Amniotic stem cell (primary cell): ENCODE measurements around the gene ZMPSTE24.

ENCODE experiments used
- DNase-seq: peaks from one replicate; lab custom pipeline; 2025; lab: John Stamatoyannopoulos, UW

The ZMPSTE24 gene

DNA sequence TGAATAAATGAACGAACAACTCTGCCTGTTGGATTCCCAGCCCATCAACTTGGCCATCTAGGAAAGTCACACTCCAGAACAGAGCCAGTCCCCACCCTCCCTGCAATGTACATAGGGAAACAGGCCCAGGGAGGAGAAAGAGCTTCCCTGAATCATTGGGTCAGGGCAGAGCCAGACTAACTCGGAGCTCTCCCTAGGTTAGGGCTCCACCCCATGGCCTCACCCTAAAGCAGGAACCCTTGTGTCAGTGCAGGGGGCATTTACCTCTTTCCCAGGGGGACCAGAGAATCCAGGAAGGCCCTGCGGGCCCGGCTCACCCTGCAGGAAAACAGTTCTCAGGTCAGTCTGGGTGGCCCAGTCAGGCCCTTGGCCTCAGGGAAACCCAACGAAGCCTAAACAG lies 47.4 kb downstream of the ZMPSTE24 start:
- no peak for DNase-seq

DNA sequence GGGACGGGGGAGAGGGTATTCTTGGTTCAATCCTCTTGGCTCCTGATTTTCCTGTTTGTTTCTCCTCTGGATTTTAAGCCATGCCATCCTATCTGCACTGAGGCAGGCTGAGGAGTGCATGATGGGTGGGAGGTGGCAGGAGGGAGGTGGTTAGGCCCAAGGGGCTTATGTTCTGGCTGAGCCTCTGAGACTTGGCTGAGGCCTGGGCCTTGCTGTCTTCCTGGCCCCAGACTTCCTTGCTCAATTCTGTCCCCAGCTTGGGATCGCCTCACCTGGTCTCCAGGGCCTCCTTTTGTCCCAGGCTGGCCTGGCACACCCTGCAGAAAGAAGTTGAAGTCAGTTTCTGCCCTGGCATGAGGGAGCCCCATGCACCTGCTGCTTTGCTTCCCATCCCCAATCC lies 47.8 kb downstream of the ZMPSTE24 start:
- DNase-seq = no peak

DNA sequence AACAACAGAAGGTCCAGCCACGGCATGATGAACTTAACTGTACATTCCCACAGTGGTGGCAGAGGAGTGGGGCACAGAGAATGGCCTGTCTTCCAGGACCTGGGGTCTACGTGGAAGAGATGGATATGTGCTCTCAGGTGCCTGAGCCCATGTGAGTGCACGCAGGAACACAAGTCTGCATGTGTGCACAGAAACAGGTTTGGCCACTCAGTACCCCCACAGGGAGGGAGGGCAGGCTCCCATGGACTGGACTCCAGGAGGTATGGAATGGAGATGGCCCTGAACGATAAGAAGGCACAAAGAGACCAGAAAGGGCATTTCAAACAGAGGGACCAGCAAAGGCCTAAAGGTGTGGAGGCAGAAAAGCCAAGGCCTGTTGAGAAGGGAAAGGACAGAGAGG lies 48.3 kb downstream of the ZMPSTE24 start:
- no peak for DNase-seq

DNA sequence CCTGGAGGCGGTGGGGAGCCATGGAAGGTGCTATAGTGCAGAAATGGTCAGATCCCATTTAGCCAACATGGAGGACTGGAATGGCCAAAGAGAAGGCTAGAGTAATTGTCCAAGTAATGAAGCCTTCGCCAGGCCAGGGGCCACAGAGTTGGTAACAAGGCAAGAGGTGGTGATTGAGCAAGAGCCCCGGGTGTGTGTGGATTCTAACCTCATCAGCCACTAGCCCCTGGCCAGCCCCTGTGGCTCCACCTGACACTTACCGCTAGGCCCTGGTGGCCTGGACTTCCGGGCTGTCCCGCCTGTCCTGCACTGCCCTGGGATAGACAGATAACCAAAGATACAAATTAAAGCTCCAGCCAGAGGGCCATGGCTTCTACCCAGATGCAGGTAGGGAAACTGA lies 49.1 kb downstream of the ZMPSTE24 start:
- no peak for DNase-seq

DNA sequence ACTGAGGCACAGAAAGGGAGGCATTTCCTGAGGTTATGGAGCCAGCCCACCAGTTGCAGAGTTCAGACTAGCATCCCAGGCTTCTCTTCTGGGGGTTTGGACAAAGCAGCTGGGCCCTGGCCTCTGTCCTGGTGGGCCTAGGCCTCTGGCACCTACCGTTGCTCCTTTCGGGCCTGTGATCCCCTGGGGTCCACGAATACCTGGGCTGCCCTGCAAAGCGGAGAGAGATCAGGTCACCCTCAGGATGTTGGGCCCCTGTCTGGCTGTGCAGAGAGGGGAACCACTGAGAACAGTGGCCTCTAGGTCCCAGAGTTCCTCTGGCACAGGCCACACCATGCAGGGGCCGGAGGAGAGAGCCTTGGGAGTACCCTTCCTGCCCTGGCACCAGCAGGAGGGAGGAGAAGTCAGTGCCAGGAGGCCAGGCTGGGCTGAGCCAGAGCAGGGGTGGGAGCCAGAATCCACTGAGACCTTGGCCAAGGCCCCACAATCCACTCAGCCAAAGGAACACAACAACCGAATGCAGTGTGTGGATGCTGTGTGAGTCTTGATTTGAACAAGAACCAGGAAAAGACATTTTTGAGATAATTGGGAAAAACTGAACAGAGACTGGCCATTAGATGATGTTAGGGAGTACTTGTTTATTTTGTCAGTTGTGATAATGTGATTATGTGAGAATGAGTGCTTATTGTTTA lies 50.1 kb downstream of the ZMPSTE24 start:
- DNase-seq = no peak

DNA sequence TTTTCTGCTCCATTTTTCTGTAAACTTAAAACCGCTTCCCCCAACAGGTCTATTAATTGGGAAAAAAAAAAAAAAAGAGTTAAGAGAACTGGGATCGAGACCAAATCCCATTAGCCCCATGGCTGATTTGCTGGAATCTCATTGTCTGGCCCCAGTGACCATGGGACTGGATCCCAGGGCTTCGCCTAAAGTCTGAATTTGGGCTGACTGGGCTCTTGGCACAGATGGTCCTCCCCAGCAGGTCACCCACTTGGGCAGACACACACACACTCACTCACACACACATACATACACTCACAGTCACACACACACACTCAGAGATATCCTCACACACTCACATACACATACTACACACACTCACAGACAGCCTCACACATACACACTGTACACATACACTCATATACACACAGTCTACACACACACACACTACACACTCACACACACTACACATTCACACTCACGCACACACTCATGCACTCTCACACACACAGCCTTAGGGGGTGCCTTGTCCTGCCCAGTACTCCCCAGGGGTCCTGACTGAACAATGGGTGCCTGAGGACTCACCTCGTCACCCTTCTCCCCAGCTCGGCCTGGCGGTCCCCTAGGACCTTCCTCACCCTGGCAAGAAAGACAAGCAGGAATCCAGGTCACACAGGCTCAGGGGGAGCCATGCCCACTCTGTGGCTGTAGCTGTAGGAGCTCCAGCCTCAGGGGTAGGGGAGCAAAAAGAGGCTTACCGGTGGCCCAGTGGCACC lies 51.5 kb downstream of the ZMPSTE24 start:
- no peak for DNase-seq

DNA sequence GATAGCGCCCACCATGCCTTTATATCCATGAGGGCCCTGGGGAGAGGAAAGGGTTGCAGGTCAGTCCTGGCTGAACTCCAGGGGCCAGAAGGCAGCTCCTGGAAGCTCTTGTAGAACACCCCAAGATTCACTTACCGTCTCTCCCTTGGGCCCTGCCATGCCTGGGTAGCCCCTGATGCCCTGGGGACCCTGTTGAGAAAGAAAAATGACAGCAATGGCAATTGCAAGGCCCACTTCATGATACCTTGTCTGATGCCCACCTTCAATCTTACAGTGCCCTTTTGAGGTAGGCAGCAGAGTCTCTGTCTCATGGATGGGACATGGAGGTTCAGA lies 52.1 kb downstream of the ZMPSTE24 start:
- DNase-seq = no peak

DNA sequence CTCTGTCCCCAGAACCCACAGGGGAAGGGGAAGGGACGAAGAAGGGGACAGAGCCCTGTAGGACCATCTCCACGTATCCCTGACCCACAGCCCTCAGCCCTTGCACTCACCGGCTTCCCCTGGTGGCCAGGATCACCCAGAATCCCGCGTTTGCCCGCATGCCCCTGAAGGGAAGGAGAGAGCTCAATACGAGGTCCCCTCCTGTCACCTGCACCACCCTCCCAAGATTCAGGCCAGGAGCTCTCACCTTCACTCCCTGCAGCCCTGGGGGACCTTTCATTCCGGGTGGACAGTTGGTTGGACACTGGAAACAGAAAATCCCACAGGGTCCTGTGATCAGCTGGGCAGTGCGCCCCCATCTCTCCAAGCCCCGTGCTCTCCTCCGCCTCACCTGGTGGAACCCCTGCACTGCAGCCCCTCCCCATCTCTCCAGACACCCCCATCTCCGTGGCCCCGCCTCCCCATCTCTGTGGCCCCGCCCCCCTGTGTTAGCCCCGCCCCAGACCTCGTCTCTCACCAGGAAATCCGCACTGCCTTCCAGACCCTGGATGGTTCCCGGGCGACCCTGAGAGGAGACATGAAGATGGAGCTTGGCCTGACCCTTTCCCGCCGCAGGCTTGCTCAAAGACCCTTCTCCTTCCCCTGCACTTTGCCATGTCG lies 53.1 kb downstream of the ZMPSTE24 start:
- DNase-seq = no peak

DNA sequence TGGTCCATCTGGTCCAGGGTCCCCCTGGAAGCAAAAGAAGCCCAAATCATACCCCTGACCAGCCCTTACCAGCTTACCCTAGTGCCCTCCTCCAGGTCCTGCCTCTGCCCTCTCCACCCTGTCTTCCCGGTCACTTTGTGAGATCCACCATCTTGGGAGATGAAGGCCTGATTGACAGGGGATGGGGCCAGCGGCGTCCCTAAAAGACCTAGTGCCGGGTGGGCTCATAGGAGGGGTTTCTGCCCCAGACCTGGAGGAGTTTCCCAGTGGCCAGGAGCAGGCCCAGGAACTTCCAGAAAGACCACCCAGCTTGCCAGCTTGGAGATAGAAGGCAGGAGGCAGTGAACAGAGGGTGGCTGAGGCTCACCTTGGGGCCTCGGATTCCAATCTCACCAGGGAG lies 53.7 kb downstream of the ZMPSTE24 start:
- DNase-seq = no peak

DNA sequence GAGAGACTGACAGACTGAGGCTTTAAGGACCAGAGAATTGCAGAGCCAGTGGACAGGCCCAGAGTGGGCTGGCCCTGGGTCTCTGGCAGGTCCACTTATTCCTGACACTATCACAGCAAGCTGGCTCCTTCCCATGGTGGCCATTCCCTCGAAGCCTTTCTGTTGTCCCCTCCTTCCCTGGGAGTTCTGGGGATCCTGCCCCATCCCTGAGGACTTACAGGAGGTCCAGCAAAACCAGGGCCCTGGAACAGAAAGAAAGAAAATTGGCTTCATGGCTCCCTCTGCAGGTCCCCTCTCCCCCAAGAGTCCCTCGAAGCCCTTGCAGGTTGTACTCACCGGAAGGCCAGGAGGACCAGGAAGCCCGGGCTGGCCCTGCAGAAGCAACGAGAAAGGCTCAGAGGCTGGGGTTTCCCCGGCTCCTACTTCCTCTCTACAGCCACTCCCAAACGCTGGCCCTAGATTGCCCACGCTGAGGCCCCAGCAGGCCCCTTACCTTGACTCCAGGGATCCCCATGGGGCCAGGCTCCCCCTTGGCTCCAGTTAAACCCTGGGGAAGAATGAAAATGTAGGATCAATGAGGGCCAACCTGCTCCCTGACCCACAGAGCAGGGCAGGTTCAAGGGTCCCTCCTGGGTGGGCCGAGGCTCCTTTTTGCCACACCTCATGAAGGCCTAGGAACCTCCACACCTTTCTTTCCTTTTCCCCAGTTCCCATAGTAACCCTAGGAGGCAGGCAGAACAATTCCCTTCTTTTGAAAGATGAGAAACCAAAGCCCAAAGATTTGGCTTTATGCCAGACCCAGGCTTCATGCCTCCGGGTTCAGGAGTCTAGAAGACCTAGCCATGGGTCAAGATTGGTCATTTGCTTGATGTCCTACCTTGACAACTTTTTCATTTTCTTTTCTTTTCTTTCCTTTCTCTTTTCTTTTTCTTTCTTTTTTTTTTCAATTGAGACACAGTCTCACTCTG lies 54.5 kb downstream of the ZMPSTE24 start:
- DNase-seq = no peak

DNA sequence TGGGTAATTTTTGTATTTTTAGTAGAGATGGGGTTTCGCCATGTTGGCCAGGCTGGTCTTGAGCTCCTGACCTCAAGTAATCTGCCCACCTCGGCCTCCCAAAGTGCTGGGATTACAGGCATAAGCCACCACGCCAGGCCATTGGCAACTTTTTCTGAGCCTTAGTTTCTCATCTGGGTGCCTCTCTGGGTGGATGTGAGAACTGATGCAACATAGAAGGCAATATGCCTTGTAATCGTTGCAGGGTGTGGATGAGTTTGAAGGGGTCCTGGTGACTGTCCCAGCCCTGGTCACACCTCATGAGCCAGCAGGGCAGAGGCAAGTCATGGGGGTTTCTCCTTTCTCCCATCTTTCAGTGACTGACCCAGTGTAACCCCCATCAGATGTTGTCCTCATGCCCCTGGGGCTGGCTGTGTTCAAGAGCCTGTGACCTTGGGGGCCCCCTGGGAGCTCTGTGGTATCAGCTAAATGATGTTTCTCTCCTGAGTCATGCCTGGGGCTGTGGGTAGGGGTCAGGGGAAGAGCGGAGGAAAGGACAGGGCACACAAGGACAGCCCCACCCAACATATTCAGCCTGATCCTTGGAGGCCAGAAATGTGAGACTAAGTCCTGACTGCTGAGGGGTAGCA lies 55.4 kb downstream of the ZMPSTE24 start:
- no peak for DNase-seq

DNA sequence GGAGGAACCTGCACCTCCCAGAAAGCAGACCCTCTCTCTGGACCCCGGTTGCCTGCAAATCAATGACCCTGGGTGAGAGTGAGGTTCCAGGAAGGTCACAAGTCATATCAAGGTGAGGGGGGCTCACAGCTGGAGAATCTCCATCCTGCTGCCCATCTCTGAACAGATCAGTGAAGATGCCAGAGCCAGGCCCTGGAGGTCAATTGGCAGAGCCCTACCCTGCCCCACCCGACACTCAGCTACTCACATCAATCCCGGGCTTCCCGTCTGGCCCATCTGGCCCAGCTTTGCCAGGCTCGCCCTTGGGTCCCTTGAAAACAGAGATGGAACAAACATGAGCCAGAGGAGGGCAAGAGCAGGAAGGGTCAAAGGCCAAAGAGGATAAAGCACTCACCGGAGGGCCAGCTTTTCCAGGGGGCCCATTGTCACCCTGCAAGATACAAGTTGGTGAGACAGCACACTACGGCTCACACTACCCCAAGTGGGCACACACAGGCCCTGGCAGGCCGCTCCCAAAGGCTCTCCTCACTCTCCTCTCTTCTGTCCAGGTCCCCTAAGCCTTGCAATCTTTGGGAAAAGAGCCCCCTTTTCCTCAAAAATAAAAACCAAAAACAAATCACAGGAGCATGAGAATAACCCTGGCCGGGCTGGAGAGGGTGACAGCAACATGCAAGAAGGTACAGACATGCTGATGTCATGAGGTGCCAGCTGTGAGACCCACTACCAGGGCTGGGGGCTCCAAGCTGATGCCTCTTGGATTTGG lies 56.1 kb downstream of the ZMPSTE24 start:
- DNase-seq = no peak

DNA sequence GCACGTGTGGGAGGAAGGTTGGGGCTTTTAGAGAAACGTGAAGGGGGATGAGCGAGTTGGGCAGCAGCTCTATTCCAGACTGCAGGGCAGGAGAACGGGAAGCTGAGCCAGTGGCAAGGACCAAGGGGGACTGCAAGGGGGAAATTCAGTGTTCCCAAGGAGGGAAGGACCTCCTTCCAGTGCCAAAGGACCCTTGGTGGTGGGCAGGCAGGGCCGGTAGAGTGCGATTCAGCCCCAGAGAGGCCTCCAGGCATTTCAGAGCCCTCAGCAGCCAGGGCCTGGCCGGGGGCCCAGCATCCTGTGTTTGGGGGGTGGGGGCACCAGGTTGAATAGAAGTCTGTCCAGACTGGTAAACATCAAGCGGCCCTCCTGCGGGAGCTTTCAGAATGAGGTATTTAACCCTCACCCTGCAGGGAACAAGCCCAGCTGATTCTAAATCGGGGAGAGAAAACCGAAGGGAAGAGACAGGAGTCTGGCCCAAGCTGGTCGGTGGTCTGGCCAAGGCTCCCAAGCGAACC lies 56.7 kb downstream of the ZMPSTE24 start:
- DNase-seq = no peak

DNA sequence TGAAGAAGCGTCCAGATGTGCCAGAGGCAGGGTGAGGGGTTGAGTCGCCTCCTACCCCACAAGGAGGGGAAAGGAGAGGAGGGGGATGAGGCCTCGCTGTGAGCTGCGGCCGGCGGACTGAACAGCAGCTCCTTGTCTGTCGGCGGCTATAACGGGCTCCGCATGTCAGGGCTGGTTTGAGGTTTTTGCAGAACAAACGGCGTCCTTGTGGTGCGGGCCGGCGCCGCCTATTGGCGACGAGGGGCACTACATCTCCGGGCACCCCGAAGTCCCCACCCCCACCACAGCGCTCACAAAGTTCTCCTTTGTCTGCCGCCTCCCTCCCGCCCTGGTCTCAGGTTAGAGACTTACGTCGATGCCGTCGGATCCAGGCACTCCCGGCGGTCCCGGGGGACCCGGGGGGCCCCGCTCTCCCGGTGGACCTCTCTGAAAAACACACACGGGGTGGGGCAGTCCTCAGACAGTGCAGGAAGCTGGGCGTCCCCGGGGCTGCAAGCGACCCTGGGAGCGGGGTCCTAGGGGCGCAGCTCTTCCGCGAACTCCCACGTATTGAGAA lies 57.3 kb downstream of the ZMPSTE24 start:
- DNase-seq = peak; percentile 43

DNA sequence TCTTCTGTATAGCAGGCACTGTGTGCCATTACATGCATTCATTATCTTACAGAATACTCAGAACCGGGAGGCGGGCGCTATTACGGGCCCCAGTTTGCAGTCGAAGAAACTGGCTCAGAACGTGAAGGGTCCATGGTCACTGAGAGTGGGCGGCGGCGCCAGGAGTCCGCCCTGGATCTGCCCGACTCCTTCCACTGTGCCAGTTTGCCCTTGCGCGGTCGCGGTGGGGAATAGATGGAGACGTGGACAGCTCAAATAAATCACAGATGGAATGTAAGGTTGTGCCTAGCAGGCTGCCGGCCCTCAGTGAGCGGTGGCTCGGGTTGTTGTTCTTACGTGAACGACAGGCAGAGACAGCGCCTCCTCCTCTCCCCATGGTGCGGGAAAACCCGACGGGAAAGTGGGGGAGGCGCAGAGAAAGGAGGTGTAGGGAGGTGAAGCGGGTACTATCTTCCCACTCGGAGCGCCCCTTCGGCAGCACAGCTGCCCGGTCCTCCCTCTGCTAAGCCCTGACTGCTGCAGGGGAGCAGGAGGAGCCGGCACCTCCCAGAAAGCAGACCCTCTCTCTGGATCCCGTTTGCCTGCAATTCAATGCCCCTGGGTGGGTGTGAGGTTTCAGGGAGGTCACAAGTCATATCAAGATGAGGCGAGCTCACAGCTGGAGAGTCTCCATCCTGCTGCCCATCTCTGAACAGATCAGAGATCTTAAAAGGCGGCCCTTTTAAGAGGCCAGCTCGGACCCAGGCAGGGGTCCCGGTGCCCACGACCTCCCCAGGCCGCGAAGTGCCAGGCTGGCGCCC lies 58.0 kb downstream of the ZMPSTE24 start:
- no peak for DNase-seq

DNA sequence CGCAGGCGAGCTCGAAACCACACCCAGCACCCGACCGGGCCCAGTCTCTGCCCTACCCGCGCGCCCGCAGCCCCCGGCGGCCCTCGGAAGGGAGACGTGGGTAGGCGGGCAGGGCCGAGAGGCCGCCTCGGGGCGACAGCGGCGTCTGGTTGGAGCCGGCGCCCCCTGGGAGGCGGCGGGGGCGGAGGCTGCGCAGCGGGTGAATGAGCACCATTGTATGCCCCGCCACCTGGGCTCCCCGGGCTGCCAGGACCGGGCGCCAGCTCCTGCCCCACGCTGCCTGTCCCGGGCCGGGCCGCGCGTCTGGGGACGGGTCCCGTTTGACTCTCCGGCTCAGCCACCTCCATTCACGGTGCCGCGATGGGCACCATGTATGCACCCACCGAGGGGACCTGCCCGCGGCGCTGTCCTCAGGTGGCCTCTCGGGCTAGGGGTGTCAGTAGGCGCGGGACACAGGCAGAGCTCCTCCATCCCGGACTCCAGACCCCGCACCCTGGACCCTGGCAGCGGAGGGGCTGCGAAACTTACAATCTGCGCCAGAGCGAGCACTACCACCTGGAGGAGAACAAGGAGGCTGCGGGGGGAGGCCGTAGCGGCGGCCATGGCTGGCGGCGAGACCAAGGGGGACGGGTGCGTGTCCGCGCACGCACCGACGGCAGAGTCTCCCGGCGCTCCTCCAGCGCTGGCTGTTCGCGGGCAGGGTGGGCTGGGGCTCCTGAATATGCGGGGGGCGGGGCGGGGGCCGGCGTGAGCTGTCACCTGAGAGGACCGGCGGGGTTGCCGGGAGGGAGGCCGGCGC lies 58.8 kb downstream of the ZMPSTE24 start, which contains the start of gene COL9A2:
TSS of gene COL9A2 (minus strand) at position 692 of the 799 bp plus-strand sequence. CDS start at position 603, 89 bp downstream.
- no peak for DNase-seq

DNA sequence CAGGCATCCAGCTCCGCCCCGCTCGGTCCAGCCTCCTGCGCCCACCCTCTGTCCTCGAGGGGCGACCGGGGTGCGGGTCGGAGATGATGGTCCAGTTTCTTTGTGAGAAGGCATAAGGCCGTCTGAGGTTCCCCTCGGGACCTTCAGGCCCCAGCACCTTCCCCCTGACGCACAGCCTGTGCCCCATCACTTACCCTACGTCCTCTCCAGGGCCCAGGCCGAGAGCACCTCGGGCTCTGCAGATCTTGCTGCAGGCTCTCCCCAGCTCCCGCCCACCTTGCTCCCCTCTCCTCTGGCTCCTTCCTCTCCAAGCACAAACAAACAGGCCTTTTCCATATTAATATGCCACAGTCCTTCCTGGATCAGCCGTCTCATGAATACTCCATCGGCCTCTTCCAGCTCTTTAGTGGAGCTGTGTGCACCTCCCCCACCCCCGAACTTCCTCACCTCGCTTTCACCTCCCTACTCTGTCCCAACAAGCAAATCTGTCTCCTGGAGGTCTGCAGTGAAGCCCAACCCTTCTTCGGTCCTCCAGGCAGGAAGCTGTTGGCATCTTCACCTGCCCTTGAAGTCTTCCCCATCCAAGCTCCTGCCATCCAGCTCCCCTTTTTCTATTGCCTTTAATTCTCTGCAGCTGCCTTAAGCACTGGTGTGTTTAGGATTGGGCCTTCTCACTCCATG lies 59.5 kb downstream of the ZMPSTE24 start:
- no peak for DNase-seq

DNA sequence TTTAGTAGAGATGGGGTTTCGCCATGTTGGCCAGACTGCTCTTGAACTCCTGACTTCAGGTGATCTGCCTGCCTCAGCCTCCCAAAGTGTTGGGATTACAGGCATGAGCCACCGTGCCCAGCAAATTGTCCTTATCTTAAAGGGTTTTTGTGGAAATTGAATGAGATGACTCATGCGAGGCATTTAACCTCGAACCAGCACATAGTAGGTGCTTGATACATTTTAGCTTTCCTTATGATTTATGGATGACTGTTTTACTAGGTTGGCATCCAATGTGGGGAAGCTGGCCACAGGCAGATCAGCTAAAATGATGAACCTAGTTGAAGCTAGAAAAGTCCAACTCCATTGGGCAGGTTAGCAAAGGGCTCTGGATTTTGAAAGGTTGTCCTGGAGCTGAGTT lies 60.4 kb downstream of the ZMPSTE24 start:
- no peak for DNase-seq
